Measurements from ENCODE around the gene ALDH1A2. TPM values are rescaled to one million over a fixed set of nuclear protein-coding genes. Genes with fewer than 3 reads are reported as not detected.
"Not testable (repeated sequence)": the region's sequence is repeated elsewhere in the genome, so short reads cannot be mapped to it uniquely, and the experiment has no call there.

Gene ALDH1A2
- total RNA-seq, 2 donors from 2014 or later = not detected

DNA sequence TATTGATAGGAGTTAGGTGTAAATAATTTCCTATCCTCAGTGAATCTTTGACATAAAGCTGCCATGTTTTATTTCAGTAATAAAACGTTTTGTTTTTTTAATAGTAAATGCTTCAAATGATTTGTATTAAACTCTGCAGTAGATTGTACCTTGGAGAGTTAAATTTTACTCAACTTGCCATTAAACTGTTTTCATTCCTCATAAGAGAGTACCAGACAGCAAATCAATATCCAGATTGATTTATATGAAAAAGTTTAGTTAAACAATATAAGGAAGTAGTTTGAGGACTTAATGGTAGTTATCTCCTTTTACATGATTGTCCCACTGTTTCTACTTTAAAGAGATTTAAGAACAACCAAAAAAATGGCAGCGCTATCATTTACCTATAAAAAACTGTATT is 18.4 kb downstream of the ALDH1A2 start:
- Mint-ChIP-seq H3K4me1 (peaks cover 6% of the 10 kb centered on the region), H3K27me3 (ENCODE audit: insufficient read depth) (peaks cover 93% of the 10 kb centered on the region), H3K36me3 (ENCODE audit: low read depth) (no peaks in the 10 kb centered on the region), H3K27ac (no peak overlapping the region), H3K9me3 (peaks cover 8% of the 10 kb centered on the region), H3K4me3 (no peak overlapping the region)
- H3K4me1 ChIP-seq (ENCODE audit: control insufficient read depth, insufficient read depth, low read length) = no peaks in the 10 kb centered on the region
- no peak for DNase-seq
- H3K27ac ChIP-seq (ENCODE audit: low read depth, low read length) = no peak overlapping the region
- peaks cover 73% of the 10 kb centered on the region for H3K27me3 ChIP-seq (ENCODE audit: control insufficient read depth, insufficient read depth, low read length, poor library complexity, severe bottlenecking)
- H3K36me3 ChIP-seq (ENCODE audit: control insufficient read depth, insufficient read depth, low read length) = no peaks in the 10 kb centered on the region
- H3K4me3 ChIP-seq (ENCODE audit: low read length) = no peak overlapping the region
- no peak overlapping the region for H3K9ac ChIP-seq (ENCODE audit: extremely low read depth, low read length, poor library complexity, severe bottlenecking)
- no peak for TF ChIP-seq CTCF (conservative IDR thresholded peaks at IDR 0.05)
- H3K9me3 ChIP-seq (ENCODE audit: control insufficient read depth, low read length) = no peaks in the 10 kb centered on the region
- 60% methylated on average over 2 of the region's 2 CpGs; no CpG with 5 or more reads in 1 of the 2 experiments for WGBS, 2 experiments (ENCODE audit: insufficient coverage in 1 of 2, insufficient read length in 1 of 2)

DNA sequence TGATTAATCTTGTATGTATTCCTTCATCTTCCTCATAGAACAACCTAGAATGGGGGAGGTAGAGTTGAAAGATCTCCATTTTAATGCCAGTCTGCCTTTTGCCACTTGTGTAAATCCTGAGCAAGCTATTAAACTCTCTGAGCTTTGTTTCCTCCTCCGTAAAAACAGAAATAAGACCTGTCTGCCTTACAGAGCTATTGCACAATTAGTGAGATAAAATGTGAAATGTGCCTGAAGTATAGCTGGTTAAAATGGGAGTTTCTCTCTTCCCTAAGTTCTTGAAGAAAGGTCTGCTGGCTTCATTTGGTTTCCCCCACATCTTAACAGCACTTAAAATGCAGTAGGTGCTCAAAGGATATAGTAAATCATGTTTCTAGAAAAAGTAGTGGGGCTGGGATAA is 19.0 kb downstream of the ALDH1A2 start:
- Mint-ChIP-seq H3K4me1 (peaks cover 6% of the 10 kb centered on the region), H3K27me3 (ENCODE audit: insufficient read depth) (peaks cover 93% of the 10 kb centered on the region), H3K27ac (no peak overlapping the region), H3K4me3 (no peak overlapping the region), H3K9me3 (peaks cover 8% of the 10 kb centered on the region), H3K36me3 (ENCODE audit: low read depth) (no peaks in the 10 kb centered on the region)
- Histone ChIP-seq H3K4me1 (ENCODE audit: control insufficient read depth, insufficient read depth, low read length) (no peaks in the 10 kb centered on the region), H3K27ac (ENCODE audit: low read depth, low read length) (no peak overlapping the region), H3K36me3 (ENCODE audit: control insufficient read depth, insufficient read depth, low read length) (no peaks in the 10 kb centered on the region), H3K9me3 (ENCODE audit: control insufficient read depth, low read length) (no peaks in the 10 kb centered on the region), H3K27me3 (ENCODE audit: control insufficient read depth, insufficient read depth, low read length, poor library complexity, severe bottlenecking) (peaks cover 66% of the 10 kb centered on the region), H3K4me3 (ENCODE audit: low read length) (no peak overlapping the region), H3K9ac (ENCODE audit: extremely low read depth, low read length, poor library complexity, severe bottlenecking) (no peak overlapping the region)
- WGBS, 2 experiments (ENCODE audit: insufficient coverage in 1 of 2, insufficient read length in 1 of 2) = 92 to 100% methylated on average over 1 of the region's 1 CpG
- DNase-seq = no peak
- TF ChIP-seq CTCF (conservative IDR thresholded peaks at IDR 0.05) = no peak

- WGBS, 2 experiments (ENCODE audit: insufficient coverage in 1 of 2, insufficient read length in 1 of 2) = 70 to 92% methylated on average over 3 to 4 of the region's 7 CpGs
- not testable (repeated sequence) for H3K9me3 Mint-ChIP-seq; H3K9ac ChIP-seq (ENCODE audit: extremely low read depth, low read length, poor library complexity, severe bottlenecking); H3K9me3 ChIP-seq (ENCODE audit: control insufficient read depth, low read length); H3K36me3 ChIP-seq (ENCODE audit: control insufficient read depth, insufficient read depth, low read length); H3K4me3 Mint-ChIP-seq; H3K27ac Mint-ChIP-seq; H3K4me3 ChIP-seq (ENCODE audit: low read length); DNase-seq; H3K36me3 Mint-ChIP-seq (ENCODE audit: low read depth); H3K4me1 Mint-ChIP-seq; H3K4me1 ChIP-seq (ENCODE audit: control insufficient read depth, insufficient read depth, low read length); H3K27ac ChIP-seq (ENCODE audit: low read depth, low read length)
- H3K27me3 ChIP-seq (ENCODE audit: control insufficient read depth, insufficient read depth, low read length, poor library complexity, severe bottlenecking) = peaks cover 57% of the 10 kb centered on the region
- peaks cover 87% of the 10 kb centered on the region for H3K27me3 Mint-ChIP-seq (ENCODE audit: insufficient read depth)
These were observed 20.1 kb downstream of the ALDH1A2 start for GRCh38 chr15:58045376-58045775.

- 89 to 90% methylated on average over 1 to 2 of the region's 2 CpGs for WGBS, 2 experiments (ENCODE audit: insufficient coverage in 1 of 2, insufficient read length in 1 of 2)
These were observed 21.0 kb downstream of the ALDH1A2 start for GRCh38 chr15:58044551-58044950.

More at GRCh38 chr15:58044551-58044950, 21.0 kb downstream of the ALDH1A2 start:
- Mint-ChIP-seq H3K9me3 (peaks cover 8% of the 10 kb centered on the region), H3K4me3 (no peak overlapping the region), H3K4me1 (peaks cover 2% of the 10 kb centered on the region), H3K27me3 (ENCODE audit: insufficient read depth) (peaks cover 84% of the 10 kb centered on the region), H3K36me3 (ENCODE audit: low read depth) (no peaks in the 10 kb centered on the region), H3K27ac (no peak overlapping the region)
- no peak overlapping the region for H3K9ac ChIP-seq (ENCODE audit: extremely low read depth, low read length, poor library complexity, severe bottlenecking)
- no peak for DNase-seq
- no peak for TF ChIP-seq CTCF (conservative IDR thresholded peaks at IDR 0.05)
- H3K9me3 ChIP-seq (ENCODE audit: control insufficient read depth, low read length) = no peaks in the 10 kb centered on the region
- H3K27ac ChIP-seq (ENCODE audit: low read depth, low read length) = no peak overlapping the region
- H3K27me3 ChIP-seq (ENCODE audit: control insufficient read depth, insufficient read depth, low read length, poor library complexity, severe bottlenecking) = peaks cover 48% of the 10 kb centered on the region
- H3K4me3 ChIP-seq (ENCODE audit: low read length) = no peak overlapping the region
- no peaks in the 10 kb centered on the region for H3K36me3 ChIP-seq (ENCODE audit: control insufficient read depth, insufficient read depth, low read length)
- H3K4me1 ChIP-seq (ENCODE audit: control insufficient read depth, insufficient read depth, low read length) = no peaks in the 10 kb centered on the region
